Uterus (tissue), 4 donors: Measurements from ENCODE around the gene QPCTL. TPM values are rescaled to one million over a fixed set of nuclear protein-coding genes. Genes with fewer than 3 reads are reported as not detected.

Source experiments
- DNase-seq, 2 donors: peaks; one replicate each; pipeline ENCODE4 v3.0.0-alpha.2; 2019 to 2020
- H3K27ac ChIP-seq, 2 donors: fragments of 200-600 bp; sonication (generic); 1 replicate in 1 of 2; 2 replicates in 1 of 2; pipeline ENCODE4 v1.5.1; 2016 to 2018
- H3K27me3 ChIP-seq, 2 donors: fragments of 200-600 bp; sonication (generic); one replicate each; pipeline ENCODE4 v1.5.1; 2018 to 2019; ENCODE audit warnings: control low read depth in 1 of 2
- H3K36me3 ChIP-seq, 2 donors: fragments of 200-600 bp; sonication (generic); one replicate each; pipeline ENCODE4 v1.5.1; 2019; ENCODE audit warnings: control low read depth in 1 of 2
- H3K4me1 ChIP-seq, 2 donors: fragments of 200-600 bp; sonication (generic); one replicate each; pipeline ENCODE4 v1.5.1; 2018 to 2019; ENCODE audit warnings: control low read depth in 1 of 2
- H3K4me3 ChIP-seq, 2 donors: fragments of 200-600 bp; sonication (generic); 1 replicate in 1 of 2; 2 replicates in 1 of 2; pipeline ENCODE4 v1.5.1; 2018 to 2019; ENCODE audit warnings: mild to moderate bottlenecking in 1 of 2
- H3K9me3 ChIP-seq, 2 donors: fragments of 200-600 bp; sonication (generic); one replicate each; pipeline ENCODE4 v1.5.1; 2019; ENCODE audit warnings: control low read depth in 1 of 2
- CTCF ChIP-seq, 4 experiments: fragments of 200-600 bp in 2 of 4; fragments of 450-650 bp in 2 of 4; sonication (generic) in 2 of 4; IDR thresholded peaks; one replicate each; pipeline ENCODE4 v1.5.1; 2016 to 2019; ENCODE audit warnings: antibody characterized with exemption in 4 of 4, mild to moderate bottlenecking in 2 of 4, moderate library complexity in 1 of 4
- POLR2A ChIP-seq, 2 donors: fragments of 450-650 bp; IDR thresholded peaks; one replicate each; pipeline ENCODE4 v1.6.1; 2016; ENCODE audit warnings: antibody characterized with exemption in 2 of 2, mild to moderate bottlenecking in 1 of 2, moderate library complexity in 1 of 2
- intact Hi-C: fragments of 100-400 bp; cut with DNase I; formaldehyde crosslinking; loops from one replicate; pipeline ENCODE4 v1.15.1; 2023; ENCODE audit warnings: low total_unique reads
- total RNA-seq, 4 donors: library from RNA; depleted of rRNA in 3 of 4; stranded (reverse); fragments of >200 nt in 3 of 4; gene quantifications; one replicate each; pipeline versions ENCODE4 v1.1.0 to v1.2.4, GENCODE V29; 2014 to 2023
- donor health status: DM: yes; HTN: yes; CAD: no.

The QPCTL gene
- 10 to 100 TPM in 1 of 4 donors, 1 to 10 TPM in 2, not detected in 1; 6.5 to 18.2 (median 9.5) TPM for total RNA-seq

GRCh38 chr19:45692187-45693105 lies at the start of gene QPCTL:
Gene QPCTL, plus strand, starts transcription at chr19:45692666. Its CDS starts 38 bp downstream, at chr19:45692704.
- H3K4me1 ChIP-seq = no peaks in the 10 kb centered on the region
- H3K36me3 ChIP-seq = no peaks in the 10 kb centered on the region
- TF ChIP-seq CTCF (IDR thresholded peaks at IDR 0.05) (peak in 1 of 4 experiments; percentile 25), POLR2A (IDR thresholded peaks at IDR 0.05) (peak; percentile 55 to 62)
- H3K27me3 ChIP-seq = no peaks in the 10 kb centered on the region
- H3K27ac ChIP-seq = peak within 1 kb of the TSS; percentile 88 to 90
- peak; percentile 93 to 97 for DNase-seq
- no peaks in the 10 kb centered on the region for H3K9me3 ChIP-seq
- peak within 1 kb of the TSS; percentile 77 to 82 for H3K4me3 ChIP-seq
- intact Hi-C loops = no loop called here

GRCh38 chr19:45643024-45643926 lies 49.2 kb upstream of the QPCTL start:
- intact Hi-C loops = loop anchor here (5.0 kb wide), 2 partner anchors 41 to 121 kb away; partner anchors contain the start of gene GPR4
- Histone ChIP-seq H3K4me3 (no peak overlapping the region), H3K27ac (no peak overlapping the region), H3K36me3 (no peaks in the 10 kb centered on the region), H3K9me3 (no peaks in the 10 kb centered on the region), H3K4me1 (peaks cover 0 to 8% of the 10 kb centered on the region in 2 donors), H3K27me3 (peaks cover 0 to 6% of the 10 kb centered on the region in 2 donors)
- no peak for TF ChIP-seq POLR2A (IDR thresholded peaks at IDR 0.05)
- peak; percentile 89 to 96 (median 92) for TF ChIP-seq CTCF (IDR thresholded peaks at IDR 0.05)
- peak; percentile 68 to 76 for DNase-seq

GRCh38 chr19:45643927-45644771 lies 48.3 kb upstream of the QPCTL start:
- H3K9me3 ChIP-seq = no peaks in the 10 kb centered on the region
- peaks cover 0 to under 1% of the 10 kb centered on the region in 2 donors for H3K4me1 ChIP-seq
- peaks cover 0 to 6% of the 10 kb centered on the region in 2 donors for H3K27me3 ChIP-seq
- H3K36me3 ChIP-seq = no peaks in the 10 kb centered on the region
- no peak for DNase-seq
- H3K27ac ChIP-seq = no peak overlapping the region
- intact Hi-C loops = loop anchor here (5.0 kb wide), 2 partner anchors 42 to 122 kb away; partner anchors contain the start of gene GPR4
- H3K4me3 ChIP-seq = no peak overlapping the region
- TF ChIP-seq POLR2A (IDR thresholded peaks at IDR 0.05) (no peak), CTCF (IDR thresholded peaks at IDR 0.05) (no peak)

GRCh38 chr19:45645068-45645630 lies 47.3 kb upstream of the QPCTL start:
- Histone ChIP-seq H3K36me3 (no peaks in the 10 kb centered on the region), H3K27me3 (peaks cover 0 to 6% of the 10 kb centered on the region in 2 donors), H3K4me1 (no peaks in the 10 kb centered on the region), H3K4me3 (peak overlapping the region in 1 of 2 donors; percentile 17), H3K27ac (no peak overlapping the region), H3K9me3 (no peaks in the 10 kb centered on the region)
- no peak for TF ChIP-seq CTCF (IDR thresholded peaks at IDR 0.05)
- intact Hi-C loops = no loop called here
- DNase-seq = no peak
